ENCODE data around the gene ATF2. TPM values are rescaled to one million over a fixed set of nuclear protein-coding genes. Genes with fewer than 3 reads are reported as not detected.

The ATF2 gene
- polyA plus RNA-seq, 3 donors = 17.4 to 24.0 (median 22.1) TPM

DNA sequence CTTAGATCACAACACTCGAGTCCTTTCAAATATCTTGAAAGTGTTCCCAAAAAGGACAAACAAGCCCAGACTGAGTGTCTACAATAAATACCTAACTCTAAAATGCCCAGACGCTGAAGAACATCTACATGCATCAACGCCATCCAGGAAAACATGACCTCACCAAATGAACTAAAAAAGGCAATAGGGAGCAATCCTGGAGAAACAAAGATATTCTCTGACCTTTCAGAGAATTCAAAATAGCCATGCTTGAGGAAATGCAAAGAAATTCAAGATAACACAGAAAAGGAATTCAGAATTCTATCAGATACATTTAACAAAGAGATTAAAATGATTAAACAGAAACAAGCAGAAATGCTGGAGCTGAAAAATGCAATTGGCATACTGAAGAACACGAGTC lies 101.6 kb downstream of the ATF2 start:
- no peak overlapping the region for H3K27ac Mint-ChIP-seq

DNA sequence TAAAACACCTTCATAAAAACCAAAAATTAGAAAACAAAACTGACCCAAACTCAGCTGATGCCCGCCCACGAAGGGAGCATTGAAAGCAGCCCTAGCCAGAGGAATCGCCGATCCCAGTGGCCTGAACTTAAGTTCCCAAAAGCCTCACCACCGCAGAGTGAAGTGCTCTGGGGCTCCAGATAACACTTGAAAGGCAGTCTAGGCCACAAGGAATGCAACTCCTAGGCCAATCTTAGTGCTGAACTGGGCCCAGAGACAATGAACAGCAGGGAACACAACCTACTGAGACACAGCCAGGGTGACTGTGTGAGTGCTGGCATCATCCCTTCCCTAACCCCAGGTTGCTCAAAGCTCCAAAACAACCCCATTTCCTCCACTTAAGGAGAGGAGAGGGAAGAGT lies 103.2 kb downstream of the ATF2 start:
- Histone ChIP-seq H3K27me3 (ENCODE audit: control insufficient read depth in 2 of 2, insufficient read depth in 2 of 2, low read length in 2 of 2) (no peaks in the 10 kb centered on the region), H3K9ac (ENCODE audit: insufficient read depth, low read length, poor library complexity, severe bottlenecking) (no peak overlapping the region), H3K4me2 (replicated peaks; ENCODE audit: extremely low read depth, low read length, poor library complexity, severe bottlenecking) (no peak overlapping the region), H4K20me1 (ENCODE audit: insufficient read depth, low read length) (no peaks in the 10 kb centered on the region), H3K79me2 (ENCODE audit: insufficient read depth, low read length) (no peaks in the 10 kb centered on the region), H3K27ac (ENCODE audit: low read depth in 1 of 2, low read length in 2 of 2) (no peak overlapping the region), H2AFZ (ENCODE audit: insufficient read depth, low read depth, low read length, poor library complexity, severe bottlenecking) (no peak overlapping the region), H3K9me3 (replicated peaks in 1 of 2; ENCODE audit: control insufficient read depth in 1 of 2, insufficient read depth in 1 of 2, low read length in 2 of 2) (no peaks in the 10 kb centered on the region), H3K4me3 (replicated peaks in 1 of 3; ENCODE audit: low read depth in 2 of 3, low read length in 3 of 3) (no peak overlapping the region), H3K4me1 (ENCODE audit: control insufficient read depth in 1 of 2, insufficient read depth in 2 of 2, low read length in 2 of 2) (no peaks in the 10 kb centered on the region), H3K36me3 (replicated peaks in 1 of 2; ENCODE audit: control insufficient read depth in 1 of 2, insufficient read depth in 2 of 2, low read length in 2 of 2) (peaks cover 4 to 35% of the 10 kb centered on the region in 2 donors)
- Mint-ChIP-seq H3K9me3 (peaks cover 0 to 1% (median 0%) of the 10 kb centered on the region in 7 donors), H3K36me3 (peaks cover 25 to 47% of the 10 kb centered on the region in 2 donors), H3K4me3 (no peak overlapping the region), H3K27ac (peak overlapping the region in 2 of 7 donors; percentile 12 to 35), H3K27me3 (ENCODE audit: low read depth in 3 of 3) (no peaks in the 10 kb centered on the region), H3K4me1 (peaks cover 11% of the 10 kb centered on the region)
- no peak for DNase-seq
- intact Hi-C loops (cut with micrococcal nuclease) = no loop called here
- TF ChIP-seq, protein P1, sequence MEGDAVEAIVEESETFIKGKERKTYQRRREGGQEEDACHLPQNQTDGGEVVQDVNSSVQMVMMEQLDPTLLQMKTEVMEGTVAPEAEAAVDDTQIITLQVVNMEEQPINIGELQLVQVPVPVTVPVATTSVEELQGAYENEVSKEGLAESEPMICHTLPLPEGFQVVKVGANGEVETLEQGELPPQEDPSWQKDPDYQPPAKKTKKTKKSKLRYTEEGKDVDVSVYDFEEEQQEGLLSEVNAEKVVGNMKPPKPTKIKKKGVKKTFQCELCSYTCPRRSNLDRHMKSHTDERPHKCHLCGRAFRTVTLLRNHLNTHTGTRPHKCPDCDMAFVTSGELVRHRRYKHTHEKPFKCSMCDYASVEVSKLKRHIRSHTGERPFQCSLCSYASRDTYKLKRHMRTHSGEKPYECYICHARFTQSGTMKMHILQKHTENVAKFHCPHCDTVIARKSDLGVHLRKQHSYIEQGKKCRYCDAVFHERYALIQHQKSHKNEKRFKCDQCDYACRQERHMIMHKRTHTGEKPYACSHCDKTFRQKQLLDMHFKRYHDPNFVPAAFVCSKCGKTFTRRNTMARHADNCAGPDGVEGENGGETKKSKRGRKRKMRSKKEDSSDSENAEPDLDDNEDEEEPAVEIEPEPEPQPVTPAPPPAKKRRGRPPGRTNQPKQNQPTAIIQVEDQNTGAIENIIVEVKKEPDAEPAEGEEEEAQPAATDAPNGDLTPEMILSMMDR (IDR thresholded peaks at IDR 0.05) = no peak
- 98% methylated on average over 5 of the region's 5 CpGs for WGBS (ENCODE audit: insufficient coverage)

More for the DNA sequence above, 101.6 kb downstream of the ATF2 start:
- WGBS (ENCODE audit: insufficient coverage) = 100% methylated on average over 2 of the region's 4 CpGs
- H3K4me2 ChIP-seq (replicated peaks; ENCODE audit: extremely low read depth, low read length, poor library complexity, severe bottlenecking) = no peak overlapping the region
- H3K9ac ChIP-seq (ENCODE audit: insufficient read depth, low read length, poor library complexity, severe bottlenecking) = no peak overlapping the region
- peaks cover 9 to 48% of the 10 kb centered on the region in 2 donors for H3K36me3 ChIP-seq (replicated peaks in 1 of 2; ENCODE audit: control insufficient read depth in 1 of 2, insufficient read depth in 2 of 2, low read length in 2 of 2)
- intact Hi-C loops (cut with micrococcal nuclease) = no loop called here
- H3K4me3 Mint-ChIP-seq = no peak overlapping the region
- H3K4me1 ChIP-seq (ENCODE audit: control insufficient read depth in 1 of 2, insufficient read depth in 2 of 2, low read length in 2 of 2) = no peaks in the 10 kb centered on the region
- TF ChIP-seq, protein P1 (IDR thresholded peaks at IDR 0.05) = no peak
- H3K9me3 Mint-ChIP-seq = peaks cover 0 to 2% (median 0%) of the 10 kb centered on the region in 7 donors
- no peaks in the 10 kb centered on the region for H3K79me2 ChIP-seq (ENCODE audit: insufficient read depth, low read length)
- H4K20me1 ChIP-seq (ENCODE audit: insufficient read depth, low read length) = no peaks in the 10 kb centered on the region
- no peak overlapping the region for H3K27ac ChIP-seq (ENCODE audit: low read depth in 1 of 2, low read length in 2 of 2)
- peaks cover 8% of the 10 kb centered on the region for H3K4me1 Mint-ChIP-seq
- H3K36me3 Mint-ChIP-seq = peaks cover 32 to 50% of the 10 kb centered on the region in 2 donors
- H3K27me3 ChIP-seq (ENCODE audit: control insufficient read depth in 2 of 2, insufficient read depth in 2 of 2, low read length in 2 of 2) = no peaks in the 10 kb centered on the region
- no peak overlapping the region for H3K4me3 ChIP-seq (replicated peaks in 1 of 3; ENCODE audit: low read depth in 2 of 3, low read length in 3 of 3)
- H3K27me3 Mint-ChIP-seq (ENCODE audit: low read depth in 3 of 3) = no peaks in the 10 kb centered on the region
- no peak for DNase-seq
- no peaks in the 10 kb centered on the region for H3K9me3 ChIP-seq (replicated peaks in 1 of 2; ENCODE audit: control insufficient read depth in 1 of 2, insufficient read depth in 1 of 2, low read length in 2 of 2)
- no peak overlapping the region for H2AFZ ChIP-seq (ENCODE audit: insufficient read depth, low read depth, low read length, poor library complexity, severe bottlenecking)
